HCT116 (cell line): ENCODE data around the gene IGSF9B. TPM values are rescaled to one million over a fixed set of nuclear protein-coding genes. Genes with fewer than 3 reads are reported as not detected.

ENCODE experiments used
- ATAC-seq: fragments of 200-7000 bp; cut with Tn5 transposase; 2 replicates; pipeline ENCODE4 v1.9.1; 2020; ENCODE audit warnings: mild to moderate bottlenecking, moderate library complexity
- BruUV-seq: library from RNA; stranded (reverse); fragments of 400-500 nt; replicated peaks from 2 replicates; lab custom pipeline; 2021; lab: Mats Ljungman, UMichigan
- CTCF ChIA-PET: fragments of 300-600 bp; sonication (Branson Sonifier 250); formaldehyde crosslinking; loops from one replicate; lab custom pipeline; 2021; ENCODE audit warnings: antibody characterized with exemption; lab: Charles Lee
- POLR2A ChIA-PET: fragments of 300-600, 350-600 bp; sonication (Branson Sonifier 250); formaldehyde crosslinking; loops from one replicate; lab custom pipeline; 2021; ENCODE audit warnings: antibody characterized with exemption; lab: Charles Lee
- RAD21 ChIA-PET, 2 experiments: fragments of 300-600 bp; sonication (Branson Sonifier 250); formaldehyde crosslinking; loops; one replicate each; lab custom pipeline; 2023; ENCODE audit warnings: low total read pairs in 2 of 2; ENCODE audit not compliant: uncharacterized antibody in 2 of 2, unreplicated experiment in 2 of 2, low non-redundant PET in 1 of 2; lab: Charles Lee
- DNase-seq: peaks from one replicate; pipeline ENCODE4 v3.0.0-alpha.2; 2010; ENCODE audit warnings: low read depth, low spot score
- H2AFZ ChIP-seq: fragments of 200-600 bp; shearing (Covaris generic), sonication (generic); 2 replicates; pipeline ENCODE4 v1.6.1; 2017; ENCODE audit warnings: low read depth, mixed run types, mixed read lengths, antibody characterized with exemption, low read length; ENCODE audit not compliant: poor library complexity, severe bottlenecking
- H3K27ac ChIP-seq: 2 replicates; pipeline ENCODE4 v1.5.1; 2012; ENCODE audit warnings: low read depth, low read length
- H3K27me3 ChIP-seq: fragments of 200-600 bp; sonication (generic); 2 replicates; pipeline ENCODE4 v1.6.1; 2016; ENCODE audit warnings: mixed run types, low read length, mixed read lengths; ENCODE audit not compliant: insufficient read depth
- H3K36me3 ChIP-seq, 2 experiments: fragments of 200-500 bp in 1 of 2; fragments of 200-600 bp in 1 of 2; sonication (Bioruptor generic) in 1 of 2; sonication (generic) in 1 of 2; 2 replicates each; pipeline versions ENCODE4 v1.5.1 to v1.6.1; 2014 to 2016; ENCODE audit warnings: low read length in 2 of 2, inconsistent platforms in 1 of 2, mixed read lengths in 1 of 2, mixed run types in 1 of 2; ENCODE audit not compliant: insufficient read depth in 2 of 2, control insufficient read depth in 1 of 2
- H3K4me1 ChIP-seq, 2 experiments: fragments of 200-600 bp in 1 of 2; sonication (generic) in 1 of 2; 2 replicates each; pipeline versions ENCODE4 v1.5.1 to v1.6.1; 2012 to 2017; ENCODE audit warnings: low read length in 2 of 2, inconsistent platforms in 1 of 2, mild to moderate bottlenecking in 1 of 2, mixed read lengths in 1 of 2, mixed run types in 1 of 2, moderate library complexity in 1 of 2; ENCODE audit not compliant: insufficient read depth in 2 of 2, control insufficient read depth in 1 of 2
- H3K4me2 ChIP-seq: fragments of 200-600 bp; sonication (generic); 2 replicates; pipeline ENCODE4 v1.6.1; 2017; ENCODE audit warnings: mixed run types, low read length, mixed read lengths
- H3K4me3 ChIP-seq, 2 experiments: fragments of 200-600 bp in 1 of 2; sonication (generic) in 1 of 2; replicated peaks in 1 of 2; 2 replicates each; pipeline ENCODE4 v1.5.1; 2011 to 2016; ENCODE audit warnings: low read length in 2 of 2, control low read depth in 1 of 2, low read depth in 1 of 2, mild to moderate bottlenecking in 1 of 2, mixed read lengths in 1 of 2, mixed run types in 1 of 2
- H3K79me2 ChIP-seq: fragments of 200-600 bp; sonication (generic); 2 replicates; pipeline ENCODE4 v1.6.1; 2017; ENCODE audit warnings: mild to moderate bottlenecking, mixed run types, low read length, moderate library complexity, mixed read lengths; ENCODE audit not compliant: insufficient read depth
- H3K9ac ChIP-seq: fragments of 200-600 bp; sonication (generic); 2 replicates; pipeline ENCODE4 v1.6.1; 2016; ENCODE audit warnings: low read length, mixed read lengths
- H3K9me2 ChIP-seq: fragments of 200-600 bp; sonication (generic), shearing (Covaris generic); 2 replicates; pipeline ENCODE4 v1.6.1; 2017; ENCODE audit warnings: mixed run types, mild to moderate bottlenecking, moderate library complexity; ENCODE audit not compliant: insufficient read depth
- H3K9me3 ChIP-seq, 2 experiments: fragments of 200-500 bp in 1 of 2; fragments of 200-600 bp in 1 of 2; sonication (Bioruptor generic) in 1 of 2; sonication (generic) in 1 of 2; 2 replicates each; pipeline ENCODE4 v1.6.1; 2014 to 2017; ENCODE audit warnings: low read length in 2 of 2, mixed read lengths in 2 of 2, inconsistent platforms in 1 of 2, low read depth in 1 of 2, mild to moderate bottlenecking in 1 of 2, mixed run types in 1 of 2, moderate library complexity in 1 of 2; ENCODE audit not compliant: control insufficient read depth in 1 of 2, insufficient read depth in 1 of 2
- H4K20me1 ChIP-seq: fragments of 200-600 bp; sonication (generic), shearing (Covaris generic); 2 replicates; pipeline ENCODE4 v1.6.1; 2017; ENCODE audit warnings: mixed run types, mild to moderate bottlenecking, moderate library complexity; ENCODE audit not compliant: insufficient read depth
- EGR1 ChIP-seq: IDR thresholded peaks from 2 replicates; pipeline ENCODE4 v1.6.1; 2012; ENCODE audit warnings: low read depth
- EZH2 ChIP-seq: fragments of 200-600 bp; sonication (generic); IDR thresholded peaks from 2 replicates; pipeline ENCODE4 v1.6.1; 2017; ENCODE audit warnings: antibody characterized with exemption, mixed run types
- EZH2phosphoT487 ChIP-seq: fragments of 200-600 bp; IDR thresholded peaks from 2 replicates; pipeline ENCODE4 v1.6.1; 2018; ENCODE audit warnings: antibody characterized with exemption, borderline replicate concordance
- FOSL1 ChIP-seq: IDR thresholded peaks from 2 replicates; pipeline ENCODE4 v1.6.1; 2012; ENCODE audit warnings: low read depth
- POLR2A ChIP-seq: IDR thresholded peaks from 2 replicates; pipeline ENCODE4 v1.7.0; 2011; ENCODE audit warnings: borderline replicate concordance; ENCODE audit not compliant: insufficient read depth, insufficient read length; ENCODE audit errors: extremely low read depth
- POLR2AphosphoS5 ChIP-seq: IDR thresholded peaks from 2 replicates; pipeline ENCODE4 v1.6.1; 2011; ENCODE audit warnings: mild to moderate bottlenecking, low read depth, low read length, moderate library complexity
- REST ChIP-seq: IDR thresholded peaks from 2 replicates; pipeline ENCODE4 v1.6.1; 2012; ENCODE audit warnings: low read depth
- SIN3A ChIP-seq: IDR thresholded peaks from 2 replicates; pipeline ENCODE4 v1.6.1; 2012; ENCODE audit warnings: low read depth
- SP1 ChIP-seq: IDR thresholded peaks from 2 replicates; pipeline ENCODE4 v1.6.1; 2012; ENCODE audit warnings: low read depth
- TCF7L2 ChIP-seq: IDR thresholded peaks from 2 replicates; pipeline ENCODE4 v1.7.0; 2011; ENCODE audit warnings: borderline replicate concordance, inconsistent platforms; ENCODE audit not compliant: insufficient read depth, insufficient read length; ENCODE audit errors: extremely low read depth
- ZFX ChIP-seq: fragments of 450-650 bp; IDR thresholded peaks from 2 replicates; pipeline ENCODE4 v1.6.1; 2017
- ZNF274 ChIP-seq: fragments of 200-500 bp; sonication (Bioruptor generic); IDR thresholded peaks from 2 replicates; pipeline ENCODE4 v1.6.1; 2014; ENCODE audit warnings: mild to moderate bottlenecking, low read depth, low read length, inconsistent platforms
- intact Hi-C: fragments of 100-400 bp; cut with micrococcal nuclease; formaldehyde crosslinking; loops from 2 replicates; pipeline ENCODE4 v1.10.0; 2022
- total RNA-seq: library from RNA; stranded (reverse); gene quantifications from one replicate; pipeline ENCODE4 v1.2.1, GENCODE V29; 2021; ENCODE audit not compliant: unreplicated experiment
- TF ChIP-seq, protein P1 (sequence below): IDR thresholded peaks from 2 replicates; pipeline ENCODE4 v1.6.1; 2011; ENCODE audit warnings: mild to moderate bottlenecking, low read length, moderate library complexity; ENCODE audit not compliant: insufficient replicate concordance; ENCODE audit errors: extremely low read depth
- TF ChIP-seq, protein P2 (sequence below): IDR thresholded peaks from 2 replicates; pipeline ENCODE4 v1.6.1; 2012
- TF ChIP-seq, protein P3 (sequence below): IDR thresholded peaks from 2 replicates; pipeline ENCODE4 v1.6.1; 2012

Gene IGSF9B
- total RNA-seq, 1 experiment from 2014 or later = 12.4 TPM

DNA sequence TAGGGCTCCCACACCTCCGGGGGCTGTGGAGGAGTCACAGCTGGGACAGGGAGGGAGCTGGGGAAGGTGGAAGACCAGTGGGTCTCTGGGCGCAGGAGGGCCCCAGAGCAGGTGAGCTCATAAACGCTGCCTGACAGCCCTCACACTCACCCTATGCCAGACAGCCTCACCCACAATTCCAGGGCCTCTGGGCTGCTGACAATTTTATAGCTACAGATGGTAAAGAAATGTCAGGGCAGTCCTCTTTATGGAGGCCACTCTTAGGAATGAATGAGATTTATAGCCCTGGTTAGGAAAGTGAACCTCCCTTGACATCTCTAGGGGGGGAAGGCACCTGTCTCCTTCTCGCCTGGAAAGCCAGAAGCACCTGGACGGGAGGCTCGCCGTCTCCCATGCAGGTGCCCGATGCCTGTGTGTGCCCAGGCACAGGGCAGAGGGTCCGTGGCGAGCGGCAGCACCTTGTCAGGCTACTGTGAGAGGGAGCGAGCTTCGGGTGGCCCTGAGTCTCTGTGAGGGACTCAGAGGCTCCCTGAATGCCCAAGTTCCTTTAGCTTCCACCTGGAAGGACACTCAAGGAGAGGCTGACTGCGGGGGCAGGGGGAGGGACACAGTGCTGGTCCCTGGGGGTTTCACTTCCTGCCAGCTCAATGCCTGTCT, 39.9 kb downstream of the IGSF9B start:
- intact Hi-C loops = no loop called here
- Histone ChIP-seq H3K4me1 (no peaks in the 10 kb centered on the region), H3K9ac (no peak overlapping the region), H3K27me3 (no peaks in the 10 kb centered on the region), H3K36me3 (no peaks in the 10 kb centered on the region), H4K20me1 (no peaks in the 10 kb centered on the region), H3K27ac (no peak overlapping the region), H3K79me2 (no peaks in the 10 kb centered on the region), H2AFZ (no peak overlapping the region), H3K9me3 (no peaks in the 10 kb centered on the region), H3K4me3 (no peak overlapping the region), H3K9me2 (no peaks in the 10 kb centered on the region), H3K4me2 (no peak overlapping the region)
- ChIA-PET CTCF (no interaction called here), POLR2A (no interaction called here), RAD21 (no interaction called here)
- ATAC-seq (no peak), DNase-seq (no peak)
- no TSS peak for BruUV-seq
- no peak for TF ChIP-seq EZH2
- TF ChIP-seq SIN3A = no peak
- TF ChIP-seq FOSL1 = no peak
- no peak for TF ChIP-seq SP1

DNA sequence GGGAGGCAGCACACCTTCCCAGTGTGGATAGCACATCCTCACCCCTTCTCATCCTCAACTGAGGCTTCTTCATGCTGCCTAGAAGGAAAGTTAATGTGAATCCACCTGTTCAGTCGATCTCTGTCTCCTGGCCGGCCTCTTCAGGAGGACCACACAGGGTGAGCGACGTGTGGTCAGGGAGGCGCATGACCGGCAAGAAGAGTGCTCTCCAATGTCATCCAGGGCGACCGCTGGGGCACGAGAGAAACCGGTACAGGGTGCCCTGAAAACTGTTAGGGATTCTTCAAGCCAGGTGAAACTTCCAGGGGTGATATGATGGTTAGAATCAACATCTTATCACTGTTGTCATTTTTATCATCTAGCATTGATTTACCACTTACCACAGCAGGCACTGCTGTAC, 43.0 kb downstream of the IGSF9B start:
- Histone ChIP-seq H3K9ac (no peak overlapping the region), H3K27ac (no peak overlapping the region), H3K4me1 (no peaks in the 10 kb centered on the region), H3K9me3 (no peaks in the 10 kb centered on the region), H2AFZ (no peak overlapping the region), H3K36me3 (no peaks in the 10 kb centered on the region), H3K79me2 (no peaks in the 10 kb centered on the region), H3K4me3 (no peak overlapping the region), H3K27me3 (no peaks in the 10 kb centered on the region), H4K20me1 (no peaks in the 10 kb centered on the region), H3K4me2 (no peak overlapping the region), H3K9me2 (no peaks in the 10 kb centered on the region)
- CTCF ChIA-PET = no interaction called here
- intact Hi-C loops = no loop called here
- no TSS peak for BruUV-seq
- ATAC-seq (no peak), DNase-seq (no peak)
- POLR2A ChIA-PET = no interaction called here
- RAD21 ChIA-PET = no interaction called here
- no peak for TF ChIP-seq ZFX
- no peak for TF ChIP-seq POLR2A
- TF ChIP-seq, protein P1, sequence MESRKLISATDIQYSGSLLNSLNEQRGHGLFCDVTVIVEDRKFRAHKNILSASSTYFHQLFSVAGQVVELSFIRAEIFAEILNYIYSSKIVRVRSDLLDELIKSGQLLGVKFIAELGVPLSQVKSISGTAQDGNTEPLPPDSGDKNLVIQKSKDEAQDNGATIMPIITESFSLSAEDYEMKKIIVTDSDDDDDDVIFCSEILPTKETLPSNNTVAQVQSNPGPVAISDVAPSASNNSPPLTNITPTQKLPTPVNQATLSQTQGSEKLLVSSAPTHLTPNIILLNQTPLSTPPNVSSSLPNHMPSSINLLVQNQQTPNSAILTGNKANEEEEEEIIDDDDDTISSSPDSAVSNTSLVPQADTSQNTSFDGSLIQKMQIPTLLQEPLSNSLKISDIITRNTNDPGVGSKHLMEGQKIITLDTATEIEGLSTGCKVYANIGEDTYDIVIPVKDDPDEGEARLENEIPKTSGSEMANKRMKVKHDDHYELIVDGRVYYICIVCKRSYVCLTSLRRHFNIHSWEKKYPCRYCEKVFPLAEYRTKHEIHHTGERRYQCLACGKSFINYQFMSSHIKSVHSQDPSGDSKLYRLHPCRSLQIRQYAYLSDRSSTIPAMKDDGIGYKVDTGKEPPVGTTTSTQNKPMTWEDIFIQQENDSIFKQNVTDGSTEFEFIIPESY = no peak
- no peak for TF ChIP-seq SIN3A
- TF ChIP-seq EZH2phosphoT487 = no peak
- TF ChIP-seq, protein P2, sequence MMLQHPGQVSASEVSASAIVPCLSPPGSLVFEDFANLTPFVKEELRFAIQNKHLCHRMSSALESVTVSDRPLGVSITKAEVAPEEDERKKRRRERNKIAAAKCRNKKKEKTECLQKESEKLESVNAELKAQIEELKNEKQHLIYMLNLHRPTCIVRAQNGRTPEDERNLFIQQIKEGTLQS = no peak
- TF ChIP-seq, protein P3, sequence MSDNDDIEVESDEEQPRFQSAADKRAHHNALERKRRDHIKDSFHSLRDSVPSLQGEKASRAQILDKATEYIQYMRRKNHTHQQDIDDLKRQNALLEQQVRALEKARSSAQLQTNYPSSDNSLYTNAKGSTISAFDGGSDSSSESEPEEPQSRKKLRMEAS = no peak
- no peak for TF ChIP-seq SP1
- no peak for TF ChIP-seq REST
- no peak for TF ChIP-seq TCF7L2
- no peak for TF ChIP-seq FOSL1
- no peak for TF ChIP-seq EGR1
- no peak for TF ChIP-seq POLR2AphosphoS5
- TF ChIP-seq ZNF274 = no peak
